ENCODE results near the gene RNF5. TPM values are rescaled to one million over a fixed set of nuclear protein-coding genes. Genes with fewer than 3 reads are reported as not detected.

The RNF5 gene
- total and polyA plus RNA-seq, 9 of the 15 experiments (the other 6 are each of a cell fraction or from before 2014, with no cell fraction given): 62.2 to 245 (median 129) TPM

GRCh38 chr6:32194825-32195651 is 16.8 kb downstream of the RNF5 start (continued):
- TF ChIP-seq, protein P1, sequence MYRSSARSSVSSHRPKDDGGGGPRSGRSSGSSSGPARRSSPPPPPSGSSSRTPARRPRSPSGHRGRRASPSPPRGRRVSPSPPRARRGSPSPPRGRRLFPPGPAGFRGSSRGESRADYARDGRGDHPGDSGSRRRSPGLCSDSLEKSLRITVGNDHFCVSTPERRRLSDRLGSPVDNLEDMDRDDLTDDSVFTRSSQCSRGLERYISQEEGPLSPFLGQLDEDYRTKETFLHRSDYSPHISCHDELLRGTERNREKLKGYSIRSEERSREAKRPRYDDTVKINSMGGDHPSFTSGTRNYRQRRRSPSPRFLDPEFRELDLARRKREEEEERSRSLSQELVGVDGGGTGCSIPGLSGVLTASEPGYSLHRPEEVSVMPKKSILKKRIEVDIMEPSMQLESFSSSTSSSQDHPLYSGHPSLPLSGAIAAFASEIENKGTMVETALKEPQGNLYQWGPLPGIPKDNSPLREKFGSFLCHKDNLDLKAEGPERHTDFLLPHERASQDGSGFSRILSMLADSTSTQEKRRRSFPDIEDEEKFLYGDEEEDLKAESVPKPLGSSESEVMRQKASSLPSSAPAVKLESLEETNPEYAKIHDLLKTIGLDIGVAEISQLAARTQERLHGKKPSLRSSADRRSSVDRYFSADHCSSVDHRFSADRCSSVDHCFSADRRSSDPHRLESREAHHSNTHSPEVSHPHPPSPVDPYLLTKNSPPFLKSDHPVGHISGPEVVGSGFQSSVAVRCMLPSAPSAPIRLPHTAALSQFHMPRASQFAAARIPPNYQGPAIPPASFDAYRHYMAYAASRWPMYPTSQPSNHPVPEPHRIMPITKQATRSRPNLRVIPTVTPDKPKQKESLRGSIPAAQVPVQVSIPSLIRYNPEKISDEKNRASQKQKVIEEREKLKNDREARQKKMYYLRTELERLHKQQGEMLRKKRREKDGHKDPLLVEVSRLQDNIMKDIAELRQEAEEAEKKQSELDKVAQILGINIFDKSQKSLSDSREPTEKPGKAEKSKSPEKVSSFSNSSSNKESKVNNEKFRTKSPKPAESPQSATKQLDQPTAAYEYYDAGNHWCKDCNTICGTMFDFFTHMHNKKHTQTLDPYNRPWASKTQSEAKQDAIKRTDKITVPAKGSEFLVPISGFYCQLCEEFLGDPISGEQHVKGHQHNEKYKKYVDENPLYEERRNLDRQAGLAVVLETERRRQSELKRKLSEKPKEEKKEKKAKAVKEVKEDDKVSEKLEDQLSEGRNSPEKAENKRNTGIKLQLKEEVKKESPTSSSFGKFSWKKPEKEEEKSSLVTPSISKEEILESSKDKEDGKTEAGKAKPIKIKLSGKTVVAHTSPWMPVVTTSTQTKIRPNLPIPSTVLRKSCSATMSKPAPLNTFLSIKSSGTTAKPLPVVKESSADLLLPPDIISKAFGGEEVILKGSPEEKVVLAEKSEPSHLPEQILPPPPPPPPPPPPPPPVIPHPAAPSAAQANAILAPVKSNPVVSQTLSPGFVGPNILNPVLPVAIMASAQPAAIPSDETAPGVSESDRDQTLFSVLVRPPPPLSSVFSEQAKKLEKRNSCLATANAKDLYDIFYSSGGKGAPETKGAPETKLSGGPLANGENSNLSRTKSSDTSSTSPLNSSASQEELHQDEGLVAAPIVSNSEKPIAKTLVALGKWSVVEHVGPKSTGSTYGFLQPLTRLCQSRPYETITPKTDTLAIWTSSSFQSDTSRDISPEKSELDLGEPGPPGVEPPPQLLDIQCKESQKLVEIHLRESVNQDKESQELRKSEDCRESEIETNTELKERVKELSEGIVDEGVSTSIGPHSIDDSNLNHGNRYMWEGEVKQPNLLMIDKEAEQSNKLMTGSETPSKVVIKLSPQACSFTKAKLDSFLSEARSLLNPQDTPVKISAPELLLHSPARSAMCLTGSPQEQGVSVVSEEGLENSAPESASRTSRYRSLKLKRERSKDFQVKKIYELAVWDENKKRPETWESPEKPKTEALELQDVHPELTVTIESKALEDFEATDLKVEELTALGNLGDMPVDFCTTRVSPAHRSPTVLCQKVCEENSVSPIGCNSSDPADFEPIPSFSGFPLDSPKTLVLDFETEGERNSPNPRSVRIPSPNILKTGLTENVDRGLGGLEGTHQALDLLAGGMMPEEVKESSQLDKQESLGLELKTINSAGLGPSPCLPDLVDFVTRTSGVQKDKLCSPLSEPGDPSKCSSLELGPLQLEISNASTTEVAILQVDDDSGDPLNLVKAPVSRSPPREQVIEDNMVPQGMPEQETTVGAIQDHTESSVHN (IDR thresholded peaks at IDR 0.05; ENCODE audit: borderline replicate concordance in 1 of 2, low read depth in 1 of 2): no peak
- TF ChIP-seq SOX6 (IDR thresholded peaks at IDR 0.05) (no peak), ZBTB40 (IDR thresholded peaks at IDR 0.05) (no peak; the same call in 1 of the 2 replicates), ZBTB40 (CRISPR knock-in tag; IDR thresholded peaks at IDR 0.05) (no peak), LEF1 (IDR thresholded peaks at IDR 0.05) (peak; percentile 59), KAT8 (IDR thresholded peaks at IDR 0.05; ENCODE audit: low read depth) (no peak), ASH1L (IDR thresholded peaks at IDR 0.05; ENCODE audit: borderline replicate concordance, low read depth, partially characterized antibody) (peak; percentile 15), SIX5 (IDR thresholded peaks at IDR 0.05; ENCODE audit: borderline replicate concordance in 1 of 2, insufficient read depth in 1 of 2, low read depth in 1 of 2, low read length in 2 of 2) (no peak)

All from K562 (cell line).